Posterior cingulate gyrus (tissue), 11 donors: Measurements from ENCODE around the gene TASOR2.

Experiments used
- DNase-seq, 10 donors: peaks; one replicate each; pipeline versions ENCODE4 v3.0.0 to v3.0.0-alpha.2; 2020 to 2021; ENCODE audit warnings: mixed read lengths in 3 of 10
- intact Hi-C: fragments of 100-400 bp; cut with DNase I; formaldehyde crosslinking; loops from one replicate; pipeline ENCODE4 v1.15.1; 2023

The TASOR2 gene

GRCh38 chr10:5679606-5680005, 5.0 kb upstream of the TASOR2 start:
- intact Hi-C loops = no loop called here
- no peak for DNase-seq

GRCh38 chr10:5681930-5682329, 2.7 kb upstream of the TASOR2 start:
- no peak for DNase-seq
- intact Hi-C loops = no loop called here

- intact Hi-C loops = no loop called here
- no peak for DNase-seq
These were observed 1.6 kb upstream of the TASOR2 start for GRCh38 chr10:5683065-5683464.

- intact Hi-C loops = loop anchor here (2.0 to 5.0 kb wide), 3 partner anchors 128 to 207 kb away; partner anchors contain the start of genes FBH1 and GDI2
- peak; percentile 49 to 94 (median 72) for DNase-seq
These were observed 529 bp downstream of the TASOR2 start for GRCh38 chr10:5684971-5685763.

GRCh38 chr10:5685764-5686240, 1.2 kb downstream of the TASOR2 start:
- DNase-seq = no peak
- intact Hi-C loops = loop anchor here (2.0 to 5.0 kb wide), 3 partner anchors 127 to 206 kb away; partner anchors contain the start of genes FBH1 and GDI2

GRCh38 chr10:5688587-5688986, 3.9 kb downstream of the TASOR2 start:
- intact Hi-C loops = loop anchor here (5.0 kb wide), 2 partner anchors 184 to 204 kb away; partner anchors contain the start of gene FBH1
- no peak for DNase-seq

GRCh38 chr10:5691786-5692185, 7.1 kb downstream of the TASOR2 start:
- DNase-seq = no peak
- intact Hi-C loops = no loop called here

- DNase-seq = peak in 9 of 10 donors; percentile 13 to 91 (median 40)
- intact Hi-C loops = no loop called here
These were observed 8.1 kb downstream of the TASOR2 start for GRCh38 chr10:5692461-5693358.

- intact Hi-C loops = no loop called here
- no peak for DNase-seq
These were observed 9.9 kb downstream of the TASOR2 start for GRCh38 chr10:5694573-5694972.

- no peak for DNase-seq
- intact Hi-C loops = no loop called here
These were observed 12.7 kb downstream of the TASOR2 start for GRCh38 chr10:5697342-5697741.

GRCh38 chr10:5698062-5698461, 13.4 kb downstream of the TASOR2 start:
- intact Hi-C loops = no loop called here
- no peak for DNase-seq

GRCh38 chr10:5708356-5708755, 23.7 kb downstream of the TASOR2 start:
- no peak for DNase-seq
- intact Hi-C loops = no loop called here

GRCh38 chr10:5709865-5710264, 25.2 kb downstream of the TASOR2 start:
- no peak for DNase-seq
- intact Hi-C loops = no loop called here

GRCh38 chr10:5710859-5711258, 26.2 kb downstream of the TASOR2 start:
- intact Hi-C loops = no loop called here
- no peak for DNase-seq

GRCh38 chr10:5711642-5712041, 27.0 kb downstream of the TASOR2 start:
- intact Hi-C loops = no loop called here
- DNase-seq = no peak

GRCh38 chr10:5719546-5719945, 34.9 kb downstream of the TASOR2 start:
- intact Hi-C loops = no loop called here
- DNase-seq = no peak

- intact Hi-C loops = no loop called here
- DNase-seq = no peak
These were observed 35.5 kb downstream of the TASOR2 start for GRCh38 chr10:5720182-5720581.

GRCh38 chr10:5723692-5724091, 39.1 kb downstream of the TASOR2 start:
- no peak for DNase-seq
- intact Hi-C loops = no loop called here

GRCh38 chr10:5730766-5731165, 46.1 kb downstream of the TASOR2 start:
- DNase-seq = no peak
- intact Hi-C loops = no loop called here

- no peak for DNase-seq
- intact Hi-C loops = no loop called here
These were observed 46.9 kb downstream of the TASOR2 start for GRCh38 chr10:5731559-5731958.

GRCh38 chr10:5732141-5732540, 47.5 kb downstream of the TASOR2 start:
- intact Hi-C loops = no loop called here
- DNase-seq = no peak
